ENCODE results near the gene RASA3.

RASA3 gene

DNA sequence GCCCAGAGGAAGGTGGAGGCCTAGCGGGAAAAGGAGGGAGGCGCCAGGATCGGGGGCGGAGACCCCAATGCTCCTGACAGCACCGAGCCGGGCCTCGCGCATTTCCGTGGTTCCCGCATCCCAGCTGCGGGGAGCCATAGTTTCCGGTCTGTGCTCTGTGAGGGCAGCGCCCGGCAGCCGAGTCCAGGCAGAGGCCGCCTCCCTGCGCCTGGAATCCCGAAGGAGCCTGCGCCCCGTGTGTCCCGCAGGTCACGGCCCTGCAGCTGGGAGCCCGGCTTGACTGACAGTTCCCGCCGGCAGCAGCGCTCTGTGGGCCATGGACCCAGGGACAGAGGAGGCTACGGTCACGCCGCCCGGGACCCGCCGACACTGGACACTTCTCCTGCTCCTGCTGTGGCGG lies 84.0 kb downstream of the RASA3 start:
- TF ChIP-seq, protein P1, sequence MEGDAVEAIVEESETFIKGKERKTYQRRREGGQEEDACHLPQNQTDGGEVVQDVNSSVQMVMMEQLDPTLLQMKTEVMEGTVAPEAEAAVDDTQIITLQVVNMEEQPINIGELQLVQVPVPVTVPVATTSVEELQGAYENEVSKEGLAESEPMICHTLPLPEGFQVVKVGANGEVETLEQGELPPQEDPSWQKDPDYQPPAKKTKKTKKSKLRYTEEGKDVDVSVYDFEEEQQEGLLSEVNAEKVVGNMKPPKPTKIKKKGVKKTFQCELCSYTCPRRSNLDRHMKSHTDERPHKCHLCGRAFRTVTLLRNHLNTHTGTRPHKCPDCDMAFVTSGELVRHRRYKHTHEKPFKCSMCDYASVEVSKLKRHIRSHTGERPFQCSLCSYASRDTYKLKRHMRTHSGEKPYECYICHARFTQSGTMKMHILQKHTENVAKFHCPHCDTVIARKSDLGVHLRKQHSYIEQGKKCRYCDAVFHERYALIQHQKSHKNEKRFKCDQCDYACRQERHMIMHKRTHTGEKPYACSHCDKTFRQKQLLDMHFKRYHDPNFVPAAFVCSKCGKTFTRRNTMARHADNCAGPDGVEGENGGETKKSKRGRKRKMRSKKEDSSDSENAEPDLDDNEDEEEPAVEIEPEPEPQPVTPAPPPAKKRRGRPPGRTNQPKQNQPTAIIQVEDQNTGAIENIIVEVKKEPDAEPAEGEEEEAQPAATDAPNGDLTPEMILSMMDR (IDR thresholded peaks at IDR 0.05; ENCODE audit: low read depth, low read length, missing control alignments): no peak
- no peak for DNase-seq (ENCODE audit: low read depth)
- H3K4me3 ChIP-seq (ENCODE audit: low read depth, low read length): no peak overlapping the region

DNA sequence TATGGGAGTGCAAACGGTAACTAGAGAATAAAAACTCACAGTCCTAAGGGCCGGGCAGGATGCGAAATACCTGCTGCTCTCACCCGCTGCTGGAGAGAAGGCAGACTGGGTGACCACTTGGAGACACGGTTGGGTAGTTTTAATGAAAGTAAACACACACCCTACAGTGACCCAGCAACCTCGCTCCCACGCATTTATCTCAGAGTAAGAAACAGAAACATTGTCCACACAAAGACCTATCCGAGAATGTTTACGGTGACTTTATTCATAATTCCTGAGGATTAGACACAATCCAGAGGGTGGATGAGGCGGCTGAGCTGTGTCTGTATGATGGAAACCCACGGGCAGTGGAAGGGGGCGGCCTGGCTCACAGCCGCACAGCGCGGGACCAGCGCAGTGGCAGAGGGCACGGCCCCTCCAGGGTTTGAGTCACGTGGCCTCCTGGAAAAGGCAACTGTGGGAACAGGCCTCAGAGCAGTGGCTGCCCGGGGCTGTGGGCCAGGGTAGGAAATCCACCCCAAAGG lies 85.0 kb downstream of the RASA3 start:
- peak; percentile 75 for DNase-seq (ENCODE audit: low read depth)
- H3K4me3 ChIP-seq (ENCODE audit: low read depth, low read length): peak overlapping the region; percentile 17
- TF ChIP-seq, protein P1 (IDR thresholded peaks at IDR 0.05; ENCODE audit: low read depth, low read length, missing control alignments): no peak

DNA sequence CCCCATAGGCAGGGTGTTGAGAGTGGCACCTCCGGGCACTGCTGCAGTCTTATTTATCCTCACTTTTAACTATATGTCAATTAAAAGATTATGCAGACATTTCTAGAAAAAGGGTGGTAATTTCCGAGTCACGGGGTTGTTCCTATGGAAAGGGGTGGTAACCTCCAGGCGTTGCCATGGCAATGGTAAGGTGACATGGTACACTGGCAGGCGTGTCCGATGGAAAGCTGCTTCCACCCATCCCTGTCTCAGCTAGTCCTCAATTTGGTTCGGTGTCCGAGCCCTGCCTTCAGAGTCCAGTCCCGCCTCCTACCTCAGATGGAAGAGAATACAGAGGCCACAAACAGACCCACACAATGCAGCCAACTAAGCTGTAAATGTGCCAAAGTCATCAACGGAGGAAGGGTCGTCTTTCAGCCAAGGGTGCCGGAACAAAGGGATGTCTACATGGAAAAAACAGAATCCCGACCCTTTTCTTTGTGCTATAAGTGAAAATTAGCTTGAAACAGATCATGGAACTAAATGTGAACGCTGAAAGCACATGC lies 85.9 kb downstream of the RASA3 start:
- TF ChIP-seq, protein P1 (IDR thresholded peaks at IDR 0.05; ENCODE audit: low read depth, low read length, missing control alignments): no peak
- DNase-seq (ENCODE audit: low read depth): no peak
- H3K4me3 ChIP-seq (ENCODE audit: low read depth, low read length): no peak overlapping the region

DNA sequence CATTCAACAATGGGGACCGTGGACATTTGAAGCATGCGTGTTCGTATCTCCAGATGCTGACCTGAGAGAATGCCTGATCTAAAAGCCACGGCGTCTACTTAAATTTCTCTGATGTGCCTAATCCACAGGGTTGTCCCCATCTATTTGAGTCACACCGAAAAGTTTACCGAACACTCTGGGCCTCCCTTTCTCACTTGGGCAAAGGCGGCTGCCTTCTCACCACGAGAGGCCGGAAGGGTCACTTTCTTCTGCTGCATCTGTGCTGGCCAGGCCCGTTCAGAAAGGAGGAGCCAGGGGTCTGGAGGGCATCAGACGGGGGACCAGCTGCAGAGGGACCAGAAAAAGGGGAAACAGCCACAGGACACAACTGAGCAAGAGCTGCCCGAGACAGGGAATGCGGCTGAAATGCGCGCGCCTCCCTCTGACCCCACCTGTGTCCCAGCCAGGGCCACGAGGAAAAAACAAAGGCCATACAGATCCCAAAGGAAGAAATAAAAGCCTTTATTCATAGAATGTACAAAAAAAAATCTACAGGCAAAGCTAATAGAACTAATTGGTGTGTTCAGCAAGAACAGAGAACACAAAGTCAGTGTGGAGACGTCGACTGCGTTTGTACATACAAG lies 87.2 kb downstream of the RASA3 start:
- no peak for DNase-seq (ENCODE audit: low read depth)

DNA sequence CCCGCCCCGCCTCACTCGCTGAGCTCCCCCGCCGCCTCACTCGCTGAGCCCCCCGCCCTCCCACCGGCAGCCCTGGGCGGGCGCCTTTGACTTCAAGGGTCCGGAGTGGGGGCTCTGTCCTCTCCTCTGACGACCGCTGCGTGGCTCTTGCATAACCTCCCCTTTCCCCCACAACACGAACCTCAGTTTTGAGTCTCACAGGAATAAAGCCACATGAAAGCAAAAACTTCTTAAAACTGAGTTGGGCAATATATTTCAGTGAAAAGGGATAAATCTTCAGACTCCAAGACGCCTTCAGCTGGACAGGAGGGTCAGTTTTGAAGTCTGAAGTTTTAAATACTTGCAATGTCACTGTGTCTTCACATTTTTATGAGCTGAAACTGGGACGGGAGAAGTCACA lies 87.9 kb downstream of the RASA3 start:
- TF ChIP-seq, protein P1 (IDR thresholded peaks at IDR 0.05; ENCODE audit: low read depth, low read length, missing control alignments): no peak
- DNase-seq (ENCODE audit: low read depth): no peak
- no peak overlapping the region for H3K4me3 ChIP-seq (ENCODE audit: low read depth, low read length)

More for the DNA sequence above, 87.2 kb downstream of the RASA3 start:
- TF ChIP-seq, protein P1 (IDR thresholded peaks at IDR 0.05; ENCODE audit: low read depth, low read length, missing control alignments): no peak
- no peak overlapping the region for H3K4me3 ChIP-seq (ENCODE audit: low read depth, low read length)

DNA sequence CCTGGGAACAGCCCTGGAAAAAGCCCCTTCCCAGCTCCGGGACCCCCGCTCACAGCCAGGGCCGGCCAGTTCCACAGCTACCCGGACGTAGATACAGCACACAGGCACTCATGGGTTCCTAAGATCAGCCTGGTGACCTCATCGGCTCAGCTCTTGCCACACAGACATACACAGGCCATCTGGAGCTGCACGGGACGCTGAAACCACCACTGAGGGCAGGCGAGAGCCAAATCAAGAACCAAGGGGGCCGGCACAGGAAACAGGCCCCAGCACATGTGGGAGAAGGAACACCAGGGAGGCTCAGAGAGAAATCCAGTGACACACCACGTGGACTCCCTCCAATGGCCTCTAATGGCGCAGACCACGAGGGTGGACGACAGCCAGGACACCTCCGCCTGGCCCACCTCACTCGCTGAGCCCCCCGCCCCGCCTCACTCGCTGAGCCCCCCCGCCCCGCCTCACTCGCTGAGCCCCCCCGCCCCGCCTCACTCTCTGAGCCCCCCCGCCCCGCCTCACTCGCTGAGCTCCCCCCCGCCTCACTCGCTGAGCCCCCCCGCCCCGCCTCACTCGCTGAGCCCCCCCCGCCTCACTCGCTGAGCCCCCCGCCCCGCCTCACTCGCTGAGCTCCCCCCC lies 88.9 kb downstream of the RASA3 start:
- no peak overlapping the region for H3K4me3 ChIP-seq (ENCODE audit: low read depth, low read length)
- DNase-seq (ENCODE audit: low read depth): no peak
- TF ChIP-seq, protein P1 (IDR thresholded peaks at IDR 0.05; ENCODE audit: low read depth, low read length, missing control alignments): peak; percentile 40
